Transverse colon (tissue), 4 donors: ENCODE results near the gene NPAT. TPM values are rescaled to one million over a fixed set of nuclear protein-coding genes. Genes with fewer than 3 reads are reported as not detected.
A peak's percentile ranks its signal among the peaks of the same experiment; 100 is the strongest.

ENCODE experiments used
- DNase-seq: peaks from one replicate; pipeline ENCODE4 v3.0.0-alpha.2; 2019
- H3K27ac ChIP-seq, 4 donors: fragments of 200-600 bp; sonication (generic); 2 replicates each; pipeline ENCODE4 v1.5.1; 2016 to 2018; ENCODE audit warnings: inconsistent platforms in 4 of 4
- H3K27me3 ChIP-seq: fragments of 200-600 bp; sonication (generic); 2 replicates; pipeline ENCODE4 v1.5.1; 2017; ENCODE audit warnings: inconsistent platforms
- H3K36me3 ChIP-seq, 4 donors: fragments of 200-600 bp; sonication (generic); 2 replicates each; pipeline ENCODE4 v1.5.1; 2017 to 2019; ENCODE audit warnings: inconsistent platforms in 4 of 4
- H3K4me1 ChIP-seq, 4 donors: fragments of 200-600 bp; sonication (generic); 2 replicates each; pipeline ENCODE4 v1.5.1; 2017 to 2020; ENCODE audit warnings: inconsistent platforms in 4 of 4
- H3K4me3 ChIP-seq, 4 donors: fragments of 200-600 bp; sonication (generic); 1 replicate in 1 of 4; 2 replicates in 3 of 4; pipeline versions ENCODE4 v1.5.1 to v1.6.1; 2017 to 2019; ENCODE audit warnings: inconsistent platforms in 4 of 4
- H3K9me3 ChIP-seq, 2 donors: fragments of 200-600 bp; sonication (generic); 2 replicates each; pipeline ENCODE4 v1.5.1; 2017 to 2019; ENCODE audit warnings: inconsistent platforms in 2 of 2
- CTCF ChIP-seq, 5 experiments: fragments of 200-600 bp in 3 of 5; fragments of 450-650 bp in 2 of 5; sonication (generic) in 3 of 5; IDR thresholded peaks; 1 replicate in 2 of 5; 2 replicates in 3 of 5; pipeline ENCODE4 v1.5.1; 2016 to 2017; ENCODE audit warnings: antibody characterized with exemption in 5 of 5, inconsistent platforms in 3 of 5, mild to moderate bottlenecking in 2 of 5, moderate library complexity in 1 of 5
- EP300 ChIP-seq: sonication (generic); formaldehyde crosslinking; IDR thresholded peaks from one replicate; pipeline ENCODE4 v1.6.1; 2017; ENCODE audit warnings: antibody characterized with exemption, low read depth
- POLR2A ChIP-seq: fragments of 450-650 bp; IDR thresholded peaks from one replicate; pipeline ENCODE4 v1.6.1; 2016; ENCODE audit warnings: antibody characterized with exemption, mild to moderate bottlenecking, moderate library complexity
- POLR2AphosphoS5 ChIP-seq, 3 donors: sonication (generic); formaldehyde crosslinking; IDR thresholded peaks; one replicate each; pipeline ENCODE4 v1.6.1; 2016; ENCODE audit warnings: antibody characterized with exemption in 3 of 3
- WGBS, 2 donors: methylation state at CpG; one replicate each; pipeline ENCODE4 v1.1.5; 2018; ENCODE audit warnings: low coverage in 1 of 2; 5-methylcytosine and 5-hydroxymethylcytosine counted together
- in situ Hi-C, 4 donors: fragments of 200-750 bp; cut with MboI; loops; one replicate each; pipeline versions ENCODE4 v1.15.0 to v1.15.1; 2017; ENCODE audit warnings: low sequenced_read_pairs in 3 of 4, low pct_ligation_motif_present in 1 of 4, low pct_unique_long_range_greater_than_20kb in 1 of 4
- intact Hi-C: fragments of 100-400 bp; cut with DNase I; formaldehyde crosslinking; loops from one replicate; pipeline ENCODE4 v1.15.1; 2023; ENCODE audit warnings: low total_unique reads
- total RNA-seq, 4 donors: library from RNA; depleted of rRNA; stranded (reverse); fragments of >200 nt; gene quantifications; one replicate each; pipeline ENCODE4 v1.1.0, GENCODE V29; 2016

Gene NPAT
- total RNA-seq, 4 donors from 2014 or later: 10.5 to 19.5 (median 13.9) TPM

GRCh38 chr11:108220721-108221336 lies 1.6 kb downstream of the NPAT start:
- H3K9me3 ChIP-seq: no peaks in the 10 kb centered on the region
- in situ Hi-C loops (loop anchor here in 2 of 4 donors (10.0 to 25.0 kb wide), 4 partner anchors 96 to 444 kb away; partner anchors contain the start of genes DDX10 (in 2 of the 2), ACAT1 (in 1 of the 2) and C11orf65 (in 1 of the 2)), intact Hi-C loops (loop anchor here (5.0 kb wide), 1 partner anchor 104 kb away; no protein-coding TSS in a partner anchor)
- TF ChIP-seq POLR2AphosphoS5 (IDR thresholded peaks at IDR 0.05) (no peak), EP300 (no peak), POLR2A (no peak), CTCF (IDR thresholded peaks at IDR 0.05) (no peak)
- H3K27me3 ChIP-seq: no peaks in the 10 kb centered on the region
- H3K36me3 ChIP-seq: no peaks in the 10 kb centered on the region
- no peak for DNase-seq
- H3K4me3 ChIP-seq: peak overlapping the region in 2 of 4 donors; percentile 56 to 75
- WGBS, 2 donors: 41 to 50% methylated on average over 5 of the region's 5 CpGs
- peak overlapping the region in 2 of 4 donors; percentile 94 for H3K27ac ChIP-seq
- H3K4me1 ChIP-seq: peaks cover 8 to 53% (median 26%) of the 10 kb centered on the region in 4 donors

GRCh38 chr11:108218912-108219783 lies 3.3 kb downstream of the NPAT start:
- H3K27me3 ChIP-seq: no peaks in the 10 kb centered on the region
- in situ Hi-C loops: loop anchor here in 1 of 4 donors (25.0 kb wide), 1 partner anchor 443 kb away; the partner anchor contains the start of gene DDX10
- intact Hi-C loops: no loop called here
- H3K27ac ChIP-seq: no peak overlapping the region
- TF ChIP-seq POLR2AphosphoS5 (IDR thresholded peaks at IDR 0.05) (no peak), CTCF (IDR thresholded peaks at IDR 0.05) (no peak), EP300 (no peak), POLR2A (no peak)
- peaks cover 3 to 38% (median 23%) of the 10 kb centered on the region in 4 donors for H3K4me1 ChIP-seq
- no peaks in the 10 kb centered on the region for H3K36me3 ChIP-seq
- H3K4me3 ChIP-seq: no peak overlapping the region
- no peak for DNase-seq
- no peaks in the 10 kb centered on the region for H3K9me3 ChIP-seq
- 76% methylated on average over 6 to 7 of the region's 7 CpGs for WGBS, 2 donors

DNA sequence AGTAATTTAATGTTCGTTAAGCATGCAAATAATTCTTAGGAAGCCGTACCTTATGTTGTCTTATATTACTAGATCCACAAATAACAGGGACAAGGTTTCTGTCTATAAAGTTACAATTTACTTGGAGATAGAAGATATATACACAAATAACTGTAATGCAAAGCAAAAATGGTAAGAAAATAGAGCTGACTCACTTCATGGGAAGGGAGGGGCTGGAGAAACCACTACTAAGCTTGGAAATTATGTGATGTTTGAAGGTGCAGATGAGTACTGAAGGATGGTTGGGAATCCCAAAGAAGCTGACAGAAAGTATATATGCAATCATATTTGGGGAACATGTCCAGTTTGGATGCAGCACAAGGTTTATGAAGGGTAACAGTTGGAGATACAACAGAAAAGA lies 4.0 kb downstream of the NPAT start:
- intact Hi-C loops: no loop called here
- Histone ChIP-seq H3K27ac (no peak overlapping the region), H3K4me3 (no peak overlapping the region), H3K4me1 (peaks cover 0 to 31% (median 16%) of the 10 kb centered on the region in 4 donors), H3K9me3 (no peaks in the 10 kb centered on the region), H3K27me3 (no peaks in the 10 kb centered on the region), H3K36me3 (no peaks in the 10 kb centered on the region)
- TF ChIP-seq EP300 (no peak), POLR2A (no peak), CTCF (IDR thresholded peaks at IDR 0.05) (no peak), POLR2AphosphoS5 (IDR thresholded peaks at IDR 0.05) (no peak)
- in situ Hi-C loops: loop anchor here in 1 of 4 donors (25.0 kb wide), 1 partner anchor 444 kb away; the partner anchor contains the start of gene DDX10
- no peak for DNase-seq
- WGBS, 2 donors: 42 to 67% methylated on average over 2 of the region's 2 CpGs

DNA sequence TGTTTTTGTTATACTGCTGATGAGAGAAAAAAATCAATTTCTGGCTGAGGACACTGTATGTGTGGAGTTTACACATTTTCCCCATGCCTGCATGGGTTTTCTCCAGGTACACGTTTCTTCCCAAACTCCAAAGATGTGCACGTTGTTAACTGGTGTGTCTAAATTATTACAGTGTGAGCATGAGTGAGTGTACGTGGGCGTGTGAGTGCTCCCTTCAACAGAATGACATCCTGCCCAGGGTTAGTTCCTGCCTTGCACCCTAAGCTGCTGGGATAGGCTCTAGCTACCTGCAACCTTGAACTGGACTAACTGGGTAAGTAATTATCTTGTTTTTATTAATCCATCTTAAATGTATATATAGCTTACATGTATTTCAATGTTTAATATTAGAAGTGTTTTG lies 5.5 kb downstream of the NPAT start:
- Histone ChIP-seq H3K27ac (no peak overlapping the region), H3K36me3 (no peaks in the 10 kb centered on the region), H3K4me3 (no peak overlapping the region), H3K4me1 (peaks cover 0 to 31% (median 16%) of the 10 kb centered on the region in 4 donors), H3K27me3 (no peaks in the 10 kb centered on the region), H3K9me3 (no peaks in the 10 kb centered on the region)
- TF ChIP-seq POLR2AphosphoS5 (IDR thresholded peaks at IDR 0.05) (no peak), EP300 (no peak), POLR2A (no peak), CTCF (IDR thresholded peaks at IDR 0.05) (no peak)
- in situ Hi-C loops (loop anchor here in 1 of 4 donors (25.0 kb wide), 1 partner anchor 445 kb away; the partner anchor contains the start of gene DDX10), intact Hi-C loops (no loop called here)
- 52 to 68% methylated on average over 4 of the region's 4 CpGs for WGBS, 2 donors
- DNase-seq: no peak
